ENCODE results near the gene TBC1D2B. TPM values are rescaled to one million over a fixed set of nuclear protein-coding genes. Genes with fewer than 3 reads are reported as not detected.

The TBC1D2B gene
- total and polyA plus RNA-seq, 4 donors: 21.8 to 62.9 (median 38.9) TPM

DNA sequence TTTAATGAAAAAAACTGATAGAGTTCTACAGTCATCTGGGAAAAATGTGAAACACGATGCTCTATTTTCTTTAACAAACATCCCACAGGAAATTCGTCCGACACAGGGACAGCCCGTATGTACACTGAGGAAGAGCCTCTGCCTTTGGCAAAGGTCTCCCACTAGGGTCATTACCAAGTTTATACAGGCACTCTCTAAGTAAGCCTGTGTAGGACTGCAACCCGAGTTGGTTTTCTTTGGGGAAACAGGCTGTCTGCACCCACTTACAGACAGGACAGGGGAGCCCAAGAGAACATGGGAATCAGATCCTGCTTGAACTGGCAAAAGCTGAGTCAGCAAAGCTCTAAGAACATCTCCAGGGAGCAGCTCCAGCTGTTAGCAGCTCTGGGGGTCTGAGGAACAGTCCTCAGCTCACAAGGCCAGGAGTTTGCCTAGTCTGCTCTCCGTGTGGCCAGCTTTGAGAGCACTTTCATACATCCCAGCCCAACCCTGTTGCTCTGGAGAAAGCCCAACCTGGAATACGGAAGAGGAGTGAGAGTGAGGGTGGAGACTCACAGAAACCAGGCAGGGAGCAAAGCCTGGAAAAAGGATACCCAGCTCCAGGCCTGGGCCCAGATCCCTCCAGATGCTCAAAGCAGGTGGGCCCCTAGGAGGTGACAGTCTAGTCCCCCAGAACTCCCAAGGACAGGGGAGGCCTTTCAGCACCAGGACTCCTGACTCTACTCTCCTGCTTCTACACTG is 1.9 kb downstream of the TBC1D2B start:
- 19 to 35% methylated on average over 7 of the region's 7 CpGs for WGBS, 2 donors
- Histone ChIP-seq H3K4me3 (peak overlapping the region; percentile 7), H3K27ac (ENCODE audit: low read depth in 1 of 2, low read length in 1 of 2) (peak overlapping the region; percentile 54 to 93), H3K9ac (ENCODE audit: insufficient read depth in 1 of 2, low read length in 2 of 2) (peak overlapping the region in 1 of 2 donors; percentile 78), H3K27me3 (ENCODE audit: control insufficient read depth in 3 of 3, insufficient read depth in 3 of 3, low read length in 2 of 3) (no peaks in the 10 kb centered on the region), H3K4me1 (ENCODE audit: control insufficient read depth in 5 of 5, insufficient read depth in 5 of 5, low read length in 5 of 5) (peaks cover 5 to 36% (median 11%) of the 10 kb centered on the region in 5 donors), H3K36me3 (ENCODE audit: control insufficient read depth in 4 of 4, insufficient read depth in 4 of 4, low read length in 4 of 4) (peaks cover 0 to 5% (median 0%) of the 10 kb centered on the region in 4 donors), H3K9me3 (ENCODE audit: control insufficient read depth in 4 of 4, insufficient read depth in 3 of 4, low read length in 3 of 4) (no peaks in the 10 kb centered on the region)
- peak; percentile 84 to 90 (median 87) for DNase-seq
- TF ChIP-seq, protein P1, sequence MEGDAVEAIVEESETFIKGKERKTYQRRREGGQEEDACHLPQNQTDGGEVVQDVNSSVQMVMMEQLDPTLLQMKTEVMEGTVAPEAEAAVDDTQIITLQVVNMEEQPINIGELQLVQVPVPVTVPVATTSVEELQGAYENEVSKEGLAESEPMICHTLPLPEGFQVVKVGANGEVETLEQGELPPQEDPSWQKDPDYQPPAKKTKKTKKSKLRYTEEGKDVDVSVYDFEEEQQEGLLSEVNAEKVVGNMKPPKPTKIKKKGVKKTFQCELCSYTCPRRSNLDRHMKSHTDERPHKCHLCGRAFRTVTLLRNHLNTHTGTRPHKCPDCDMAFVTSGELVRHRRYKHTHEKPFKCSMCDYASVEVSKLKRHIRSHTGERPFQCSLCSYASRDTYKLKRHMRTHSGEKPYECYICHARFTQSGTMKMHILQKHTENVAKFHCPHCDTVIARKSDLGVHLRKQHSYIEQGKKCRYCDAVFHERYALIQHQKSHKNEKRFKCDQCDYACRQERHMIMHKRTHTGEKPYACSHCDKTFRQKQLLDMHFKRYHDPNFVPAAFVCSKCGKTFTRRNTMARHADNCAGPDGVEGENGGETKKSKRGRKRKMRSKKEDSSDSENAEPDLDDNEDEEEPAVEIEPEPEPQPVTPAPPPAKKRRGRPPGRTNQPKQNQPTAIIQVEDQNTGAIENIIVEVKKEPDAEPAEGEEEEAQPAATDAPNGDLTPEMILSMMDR (IDR thresholded peaks at IDR 0.05; ENCODE audit: control extremely low read depth, extremely low read depth): no peak
- peak; percentile 49 for ATAC-seq (ENCODE audit: insufficient read depth, low FRiP score)

DNA sequence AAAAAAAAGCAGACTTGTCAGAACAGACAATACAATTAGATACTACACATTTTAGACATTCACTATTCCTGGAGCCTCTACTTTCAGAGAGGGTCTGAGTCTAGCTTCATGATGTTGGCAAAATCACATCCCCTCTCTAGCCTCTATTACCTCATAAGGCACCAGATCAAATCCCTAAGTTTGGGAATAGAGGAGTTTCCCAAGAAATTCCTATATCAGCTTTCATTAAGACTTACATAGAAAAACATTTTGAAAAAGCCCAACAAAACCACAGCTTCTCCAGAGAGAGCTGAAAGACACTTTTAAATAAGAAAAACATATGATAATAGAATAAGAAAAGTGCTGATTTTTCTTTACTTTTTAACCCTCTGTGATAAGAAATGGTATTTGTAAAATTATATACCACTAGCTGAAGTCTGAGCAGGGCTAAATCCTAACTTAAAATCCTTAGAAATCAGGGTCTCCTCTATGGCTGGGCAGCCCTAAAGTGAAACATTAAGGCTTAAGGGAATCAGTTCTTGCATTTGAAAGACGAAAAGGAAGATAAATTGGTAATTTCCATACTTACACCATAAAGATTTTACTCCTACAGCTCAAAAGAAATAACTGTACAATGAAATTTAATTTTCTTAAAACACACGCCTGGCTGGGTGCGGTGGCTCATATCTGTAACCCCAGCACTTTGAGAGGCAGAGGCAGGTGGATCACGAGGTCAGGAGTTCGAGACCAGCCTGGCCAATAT is 4.3 kb downstream of the TBC1D2B start:
- Histone ChIP-seq H3K27me3 (ENCODE audit: control insufficient read depth in 3 of 3, insufficient read depth in 3 of 3, low read length in 2 of 3) (no peaks in the 10 kb centered on the region), H3K9ac (ENCODE audit: insufficient read depth in 1 of 2, low read length in 2 of 2) (peak overlapping the region in 1 of 2 donors; percentile 38), H3K9me3 (ENCODE audit: control insufficient read depth in 4 of 4, insufficient read depth in 3 of 4, low read length in 3 of 4) (no peaks in the 10 kb centered on the region), H3K4me3 (no peak overlapping the region), H3K4me1 (ENCODE audit: control insufficient read depth in 5 of 5, insufficient read depth in 5 of 5, low read length in 5 of 5) (peaks cover 17 to 59% (median 32%) of the 10 kb centered on the region in 5 donors), H3K36me3 (ENCODE audit: control insufficient read depth in 4 of 4, insufficient read depth in 4 of 4, low read length in 4 of 4) (peaks cover 0 to 5% (median 0%) of the 10 kb centered on the region in 4 donors), H3K27ac (ENCODE audit: low read depth in 1 of 2, low read length in 1 of 2) (no peak overlapping the region)
- no peak for ATAC-seq (ENCODE audit: insufficient read depth, low FRiP score)
- TF ChIP-seq, protein P1 (IDR thresholded peaks at IDR 0.05; ENCODE audit: control extremely low read depth, extremely low read depth): no peak
- no peak for DNase-seq
- WGBS, 2 donors: 85 to 87% methylated on average over 5 of the region's 5 CpGs

GRCh38 chr15:78072080-78072892 is 5.2 kb downstream of the TBC1D2B start:
- Histone ChIP-seq H3K4me1 (ENCODE audit: control insufficient read depth in 5 of 5, insufficient read depth in 5 of 5, low read length in 5 of 5) (peaks cover 18 to 65% (median 36%) of the 10 kb centered on the region in 5 donors), H3K36me3 (ENCODE audit: control insufficient read depth in 4 of 4, insufficient read depth in 4 of 4, low read length in 4 of 4) (peaks cover 0 to 5% (median 0%) of the 10 kb centered on the region in 4 donors), H3K9ac (ENCODE audit: insufficient read depth in 1 of 2, low read length in 2 of 2) (peak overlapping the region in 1 of 2 donors; percentile 38), H3K4me3 (no peak overlapping the region), H3K27ac (ENCODE audit: low read depth in 1 of 2, low read length in 1 of 2) (peak overlapping the region; percentile 15 to 72), H3K27me3 (ENCODE audit: control insufficient read depth in 3 of 3, insufficient read depth in 3 of 3, low read length in 2 of 3) (no peaks in the 10 kb centered on the region), H3K9me3 (ENCODE audit: control insufficient read depth in 4 of 4, insufficient read depth in 3 of 4, low read length in 3 of 4) (no peaks in the 10 kb centered on the region)
- DNase-seq: no peak
- no peak for ATAC-seq (ENCODE audit: insufficient read depth, low FRiP score)
- WGBS, 2 donors: 28 to 30% methylated on average over 9 of the region's 9 CpGs
- TF ChIP-seq, protein P1 (IDR thresholded peaks at IDR 0.05; ENCODE audit: control extremely low read depth, extremely low read depth): no peak

Measured in lung (tissue), 12 donors.